BJ (cell line): ENCODE results near the gene RASD1. TPM values are rescaled to one million over a fixed set of nuclear protein-coding genes. Genes with fewer than 3 reads are reported as not detected.

Experiments
- CTCF ChIA-PET: fragments of 350-600 bp; formaldehyde crosslinking; extraction: SDS; loops from one replicate; lab custom pipeline; 2021; ENCODE audit warnings: antibody characterized with exemption, inconsistent platforms; lab: Yijun Ruan, JAX
- POLR2A ChIA-PET: fragments of 300-600 bp; sonication (Branson Sonifier 250); formaldehyde crosslinking; extraction: SDS; loops from one replicate; lab custom pipeline; 2021; ENCODE audit warnings: antibody characterized with exemption; lab: Charles Lee
- DNase-seq: peaks from one replicate; pipeline ENCODE4 v3.0.0-alpha.2; 2011; ENCODE audit warnings: low read depth
- H3K27me3 ChIP-seq: 2 replicates; pipeline ENCODE4 v1.6.0; 2011; ENCODE audit warnings: low read length; ENCODE audit not compliant: control insufficient read depth, insufficient read depth
- H3K36me3 ChIP-seq: 2 replicates; pipeline ENCODE4 v1.5.1; 2011; ENCODE audit warnings: low read length; ENCODE audit not compliant: control insufficient read depth, insufficient read depth
- H3K4me3 ChIP-seq: 2 replicates; pipeline ENCODE4 v1.5.1; 2011; ENCODE audit warnings: low read depth, mild to moderate bottlenecking, control low read depth, low read length
- CTCF ChIP-seq: IDR thresholded peaks from 2 replicates; pipeline ENCODE4 v1.5.1; 2011; ENCODE audit warnings: low read depth, mild to moderate bottlenecking, control low read depth, inconsistent platforms, low read length, moderate library complexity; ENCODE audit not compliant: insufficient read depth
- polyA plus RNA-seq: library from polyadenylated mRNA; depleted of rRNA; stranded (reverse); fragments of >200 nt; gene quantifications from 2 replicates; pipeline ENCODE4 v1.2.3, GENCODE V29; 2011

The RASD1 gene
- polyA plus RNA-seq, 1 experiment, result 0.90 TPM

DNA sequence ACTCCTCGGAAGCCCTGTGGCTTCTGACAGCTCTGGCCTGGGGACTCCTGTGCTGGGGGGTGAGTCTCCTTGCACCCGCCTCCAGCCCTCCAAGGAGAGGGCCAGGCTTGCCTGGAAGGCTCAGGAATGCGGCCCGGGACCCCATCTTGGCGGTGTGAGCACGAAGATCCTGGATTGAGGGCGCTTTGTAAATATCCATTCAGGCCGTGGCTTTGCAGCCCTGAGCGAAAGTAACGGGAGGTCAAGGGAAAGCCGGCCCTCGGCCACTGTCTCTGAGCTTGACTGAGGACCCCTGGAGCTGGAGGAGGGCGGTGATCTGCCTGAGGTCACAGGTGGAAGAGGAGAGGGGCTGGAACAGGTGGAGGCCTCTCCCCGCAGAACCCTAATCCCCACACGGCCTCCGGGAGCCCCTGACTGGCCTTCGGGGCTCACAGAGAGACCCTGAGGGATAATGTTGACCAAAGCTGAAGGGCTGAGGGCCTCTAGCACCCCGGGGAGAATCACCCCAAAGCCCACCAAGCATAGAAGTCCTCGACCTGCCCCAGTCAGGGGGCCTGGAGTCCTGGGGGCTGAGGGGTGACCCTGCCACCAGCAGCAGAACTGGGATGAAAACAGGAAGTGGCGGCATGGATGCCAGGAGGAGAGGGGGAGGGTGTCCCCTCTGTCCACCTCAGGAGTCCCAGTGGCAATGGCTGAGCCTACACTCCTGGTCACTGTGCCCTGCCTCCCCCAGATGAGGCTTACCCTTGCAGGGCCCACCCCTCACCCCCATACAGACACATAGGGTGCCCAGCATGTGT is 8.3 kb upstream of the RASD1 start:
- no peak for TF ChIP-seq CTCF
- ChIA-PET CTCF (interaction anchor here (0.8 to 1.3 kb wide), 3 partner anchors 8 to 149 kb away, joined by 3 to 5 read pairs (median 4); no protein-coding TSS in a partner anchor), POLR2A (interaction anchor here (0.6 kb wide), 1 partner anchor 9 kb away, joined by 10 read pairs; the partner anchor contains the start of gene RASD1)
- DNase-seq, result no peak
- H3K27me3 ChIP-seq, result no peaks in the 10 kb centered on the region
- H3K36me3 ChIP-seq, result no peaks in the 10 kb centered on the region
- H3K4me3 ChIP-seq, result no peak overlapping the region

GRCh38 chr17:17503566-17504130 is 7.5 kb upstream of the RASD1 start:
- ChIA-PET POLR2A (interaction anchor here (0.6 kb wide), 1 partner anchor 8 kb away, joined by 10 read pairs; the partner anchor contains the start of gene RASD1), CTCF (no interaction called here)
- no peak for TF ChIP-seq CTCF
- no peak for DNase-seq
- H3K36me3 ChIP-seq, result no peaks in the 10 kb centered on the region
- H3K4me3 ChIP-seq, result no peak overlapping the region
- no peaks in the 10 kb centered on the region for H3K27me3 ChIP-seq

DNA sequence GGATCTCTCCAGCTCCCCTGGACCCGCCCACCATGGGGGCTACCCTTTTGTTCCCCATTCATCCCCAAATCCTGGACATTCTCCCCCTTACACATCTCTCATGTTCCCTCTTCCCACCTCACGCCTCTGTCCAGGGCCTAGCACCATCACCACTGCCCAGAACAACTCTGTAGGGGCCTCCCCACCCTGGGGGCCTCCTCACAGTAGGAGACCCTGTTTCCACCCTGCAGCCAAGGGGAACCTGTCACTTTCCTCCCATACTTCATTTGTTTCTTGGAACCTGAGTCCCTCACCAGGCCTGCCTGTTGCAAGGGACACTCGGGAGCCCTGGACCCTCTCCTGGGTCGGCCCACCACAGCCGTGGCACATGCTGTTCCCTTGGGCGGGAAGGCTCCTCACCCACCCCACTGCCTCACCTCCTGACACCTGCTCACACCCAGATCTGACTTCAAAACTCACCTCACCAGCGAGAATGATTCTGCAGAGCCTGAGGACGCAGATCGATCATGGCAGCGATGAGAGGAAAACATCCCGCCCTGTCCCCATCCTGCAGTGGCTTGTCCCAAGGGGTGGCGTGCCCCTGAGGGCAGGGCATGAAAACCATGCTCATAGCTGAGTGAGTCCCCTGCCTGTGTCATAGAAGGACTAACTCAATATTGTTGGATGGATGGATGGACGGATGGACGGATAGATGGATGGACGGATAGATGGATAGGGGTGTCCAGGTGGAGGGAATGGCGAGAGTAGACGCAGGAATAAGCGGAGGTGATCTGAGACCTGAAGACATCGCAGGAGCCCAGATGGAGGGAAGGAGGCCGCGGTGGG is 6.8 kb upstream of the RASD1 start:
- no peak for TF ChIP-seq CTCF
- ChIA-PET CTCF (interaction anchor here (0.6 to 3.1 kb wide), 2 partner anchors 147 to 241 kb away, joined by 3 to 11 read pairs; no protein-coding TSS in a partner anchor), POLR2A (no interaction called here)
- no peak for DNase-seq
- Histone ChIP-seq H3K4me3 (no peak overlapping the region), H3K27me3 (no peaks in the 10 kb centered on the region), H3K36me3 (no peaks in the 10 kb centered on the region)

- no peak for DNase-seq
- no peak overlapping the region for H3K4me3 ChIP-seq
- POLR2A ChIA-PET, result no interaction called here
- TF ChIP-seq CTCF, result no peak
- CTCF ChIA-PET, result interaction anchor here (1.8 to 3.1 kb wide), 3 partner anchors 11 to 145 kb away, joined by 4 to 11 read pairs (median 10); no protein-coding TSS in a partner anchor
- no peaks in the 10 kb centered on the region for H3K36me3 ChIP-seq
- no peaks in the 10 kb centered on the region for H3K27me3 ChIP-seq
Observed at GRCh38 chr17:17500999-17501605, 4.9 kb upstream of the RASD1 start.
